Trophoblast cell (in vitro differentiated cells and primary cell): Measurements from ENCODE around the gene DYSF.

Experiments used
- DNase-seq, 2 donors: peaks; one replicate each; pipeline ENCODE4 v3.0.0-alpha.2; 2016
- H2AFZ ChIP-seq: 2 replicates; pipeline ENCODE4 v1.6.1; 2013; ENCODE audit warnings: low read length, moderate library complexity, mild to moderate bottlenecking; ENCODE audit not compliant: insufficient read depth, poor library complexity
- H2AK5ac ChIP-seq: 2 replicates; pipeline ENCODE4 v1.6.1; 2013; ENCODE audit warnings: mild to moderate bottlenecking, low read length
- H2BK120ac ChIP-seq: 2 replicates; pipeline ENCODE4 v1.6.1; 2013; ENCODE audit warnings: low read length, mild to moderate bottlenecking, moderate library complexity; ENCODE audit not compliant: insufficient read depth, poor library complexity
- H2BK12ac ChIP-seq: 2 replicates; pipeline ENCODE4 v1.6.1; 2013; ENCODE audit warnings: mild to moderate bottlenecking, low read length, moderate library complexity
- H2BK5ac ChIP-seq: 2 replicates; pipeline ENCODE4 v1.6.1; 2013; ENCODE audit warnings: low read length, low read depth, moderate library complexity, mild to moderate bottlenecking; ENCODE audit not compliant: poor library complexity
- H3K14ac ChIP-seq: 2 replicates; pipeline ENCODE4 v1.6.1; 2013; ENCODE audit warnings: mild to moderate bottlenecking, low read length
- H3K18ac ChIP-seq: 2 replicates; pipeline ENCODE4 v1.6.1; 2013; ENCODE audit warnings: mild to moderate bottlenecking, low read length
- H3K23ac ChIP-seq: 2 replicates; pipeline ENCODE4 v1.6.1; 2013; ENCODE audit warnings: low read length
- H3K27ac ChIP-seq: 2 replicates; pipeline ENCODE4 v1.5.1; 2013; ENCODE audit warnings: low read depth, mild to moderate bottlenecking, inconsistent platforms, low read length, moderate library complexity
- H3K27me3 ChIP-seq: 2 replicates; pipeline ENCODE4 v1.6.1; 2013; ENCODE audit warnings: inconsistent platforms, mild to moderate bottlenecking, low read length, moderate library complexity; ENCODE audit not compliant: insufficient read depth
- H3K36me3 ChIP-seq, 2 experiments: 1 replicate in 1 of 2; 2 replicates in 1 of 2; pipeline ENCODE4 v1.6.1; 2013; ENCODE audit warnings: low read length in 2 of 2, mild to moderate bottlenecking in 2 of 2, moderate library complexity in 1 of 2; ENCODE audit not compliant: insufficient read depth in 2 of 2, control insufficient read depth in 1 of 2
- H3K4ac ChIP-seq: 2 replicates; pipeline ENCODE4 v1.6.1; 2013; ENCODE audit warnings: low read depth, mild to moderate bottlenecking, low read length, moderate library complexity
- H3K4me1 ChIP-seq, 2 experiments: 1 replicate in 1 of 2; 2 replicates in 1 of 2; pipeline ENCODE4 v1.6.1; 2013; ENCODE audit warnings: low read length in 2 of 2, mild to moderate bottlenecking in 2 of 2, moderate library complexity in 1 of 2; ENCODE audit not compliant: insufficient read depth in 2 of 2, control insufficient read depth in 1 of 2
- H3K4me2 ChIP-seq: 2 replicates; pipeline ENCODE4 v1.6.1; 2013; ENCODE audit warnings: inconsistent platforms, mild to moderate bottlenecking, low read length, moderate library complexity
- H3K4me3 ChIP-seq: 2 replicates; pipeline ENCODE4 v1.5.1; 2013; ENCODE audit warnings: mild to moderate bottlenecking, low read depth, low read length, inconsistent platforms
- H3K79me1 ChIP-seq: one replicate; pipeline ENCODE4 v1.6.1; 2013; ENCODE audit warnings: low read length
- H3K79me2 ChIP-seq: 2 replicates; pipeline ENCODE4 v1.6.1; 2013; ENCODE audit warnings: low read length, mild to moderate bottlenecking; ENCODE audit not compliant: control insufficient read depth, insufficient read depth, poor library complexity
- H3K9ac ChIP-seq: 2 replicates; pipeline ENCODE4 v1.6.1; 2013; ENCODE audit warnings: mild to moderate bottlenecking, low read length
- H3K9me3 ChIP-seq: 2 replicates; pipeline ENCODE4 v1.6.1; 2013; ENCODE audit warnings: low read depth, mild to moderate bottlenecking, control low read depth, inconsistent platforms, low read length; ENCODE audit not compliant: insufficient read depth
- H4K12ac ChIP-seq: 2 replicates; pipeline ENCODE4 v1.6.1; 2013; ENCODE audit warnings: low read depth, mild to moderate bottlenecking, low read length, moderate library complexity
- H4K8ac ChIP-seq: 2 replicates; pipeline ENCODE4 v1.6.1; 2013; ENCODE audit warnings: low read depth, mild to moderate bottlenecking, low read length, moderate library complexity
- H4K91ac ChIP-seq: one replicate; pipeline ENCODE4 v1.6.1; 2013; ENCODE audit warnings: low read depth, mild to moderate bottlenecking, low read length, moderate library complexity
- WGBS: extraction: QIAGEN DNeasy Blood & Tissue Kit; methylation state at CpG from one replicate; pipeline ENCODE4 v1.1.7; 2013; ENCODE audit warnings: missing lambda C conversion rate; ENCODE audit not compliant: insufficient read length, insufficient coverage; ENCODE audit errors: extremely low coverage; 5-methylcytosine and 5-hydroxymethylcytosine counted together

The DYSF gene

DNA sequence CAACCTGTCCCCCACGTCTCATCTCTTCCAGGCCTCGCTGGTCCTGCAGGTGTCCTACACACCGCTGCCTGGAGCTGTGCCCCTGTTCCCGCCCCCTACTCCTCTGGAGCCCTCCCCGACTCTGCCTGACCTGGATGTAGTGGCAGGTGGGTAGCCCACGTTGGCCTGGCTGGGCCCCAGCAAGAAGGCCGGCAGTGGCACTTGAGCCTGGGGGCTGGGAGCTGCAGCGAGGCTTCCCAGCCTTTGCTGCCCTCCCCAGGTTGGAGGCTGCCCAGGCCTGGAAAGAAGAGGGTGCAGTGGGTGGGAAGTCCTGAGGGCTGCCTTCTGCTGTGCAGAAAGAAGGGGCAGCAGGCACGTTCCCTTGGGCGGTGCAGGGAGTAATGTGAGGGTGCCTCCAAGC, 58.4 kb downstream of the DYSF start:
- WGBS: no CpG with 5 or more reads among the region's 10 CpGs
- Histone ChIP-seq H3K27ac (no peak overlapping the region), H3K4me1 (no peaks in the 10 kb centered on the region), H3K14ac (no peak overlapping the region), H3K4me2 (no peak overlapping the region), H4K8ac (no peak overlapping the region), H3K4me3 (no peak overlapping the region), H3K79me1 (no peaks in the 10 kb centered on the region), H2BK5ac (no peak overlapping the region), H3K9me3 (no peaks in the 10 kb centered on the region), H3K18ac (no peak overlapping the region), H3K23ac (no peak overlapping the region), H2BK120ac (no peak overlapping the region), H4K91ac (no peak overlapping the region), H2AFZ (no peak overlapping the region), H3K27me3 (no peaks in the 10 kb centered on the region), H3K36me3 (peaks cover 10 to 14% of the 10 kb centered on the region in 2 experiments), H2BK12ac (no peak overlapping the region), H3K4ac (no peak overlapping the region), H4K12ac (no peak overlapping the region), H2AK5ac (no peak overlapping the region), H3K9ac (no peak overlapping the region), H3K79me2 (no peaks in the 10 kb centered on the region)
- DNase-seq: no peak

DNA sequence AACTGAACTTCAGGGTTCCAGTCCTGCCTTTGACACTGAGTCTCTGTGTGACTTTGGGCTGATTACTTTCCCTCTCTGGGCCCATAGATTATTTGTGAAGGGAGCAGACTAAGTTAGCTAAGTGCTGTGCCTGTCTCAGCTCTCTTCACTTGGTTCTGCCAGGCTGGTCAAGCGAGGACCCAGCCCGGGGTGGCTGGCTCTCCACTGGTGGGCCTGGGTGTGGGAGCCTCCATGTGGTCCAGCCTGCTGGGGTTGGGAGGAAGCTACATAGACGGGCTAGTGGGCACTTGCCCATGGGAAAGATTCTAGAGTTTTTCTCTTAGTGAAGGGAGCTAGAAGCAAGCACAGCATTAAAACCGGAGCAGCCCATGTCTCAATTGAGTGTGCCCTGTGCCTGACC, 59.0 kb downstream of the DYSF start:
- no peak overlapping the region for H4K8ac ChIP-seq
- H3K36me3 ChIP-seq: peaks cover 10 to 14% of the 10 kb centered on the region in 2 experiments
- no peak overlapping the region for H3K4ac ChIP-seq
- H2BK5ac ChIP-seq: no peak overlapping the region
- no CpG with 5 or more reads among the region's 4 CpGs for WGBS
- no peak overlapping the region for H3K9ac ChIP-seq
- H2BK120ac ChIP-seq: no peak overlapping the region
- H3K23ac ChIP-seq: no peak overlapping the region
- no peaks in the 10 kb centered on the region for H3K79me2 ChIP-seq
- no peak overlapping the region for H3K14ac ChIP-seq
- no peaks in the 10 kb centered on the region for H3K4me1 ChIP-seq
- H4K91ac ChIP-seq: no peak overlapping the region
- H2AK5ac ChIP-seq: no peak overlapping the region
- H2AFZ ChIP-seq: no peak overlapping the region
- H3K27me3 ChIP-seq: no peaks in the 10 kb centered on the region
- no peaks in the 10 kb centered on the region for H3K9me3 ChIP-seq
- H3K27ac ChIP-seq: no peak overlapping the region
- no peak overlapping the region for H4K12ac ChIP-seq
- no peak overlapping the region for H3K18ac ChIP-seq
- no peaks in the 10 kb centered on the region for H3K79me1 ChIP-seq
- no peak overlapping the region for H3K4me2 ChIP-seq
- H3K4me3 ChIP-seq: no peak overlapping the region
- no peak overlapping the region for H2BK12ac ChIP-seq
- DNase-seq: no peak

DNA sequence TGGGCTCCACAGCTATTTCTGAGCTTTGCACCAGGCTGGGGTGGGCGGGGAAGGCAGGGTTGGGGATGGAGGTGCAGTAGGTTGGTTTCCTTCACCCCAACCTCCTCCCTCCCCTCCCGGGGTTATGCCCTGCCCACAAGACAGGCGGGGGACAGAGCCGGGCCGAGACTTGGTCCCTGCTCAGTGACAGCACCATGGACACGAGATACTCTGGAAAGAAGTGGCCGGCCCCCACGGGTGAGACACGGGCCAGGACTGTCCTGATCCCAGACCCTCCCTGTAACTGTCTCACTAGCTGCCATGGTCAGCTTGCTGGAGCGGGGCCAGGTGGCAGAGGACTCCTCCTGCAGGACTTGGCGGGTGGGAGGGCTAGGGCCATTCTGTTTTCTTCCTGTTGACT, 59.7 kb downstream of the DYSF start:
- H3K36me3 ChIP-seq: peaks cover 12 to 15% of the 10 kb centered on the region in 2 experiments
- no peak overlapping the region for H2BK12ac ChIP-seq
- H3K18ac ChIP-seq: no peak overlapping the region
- no peaks in the 10 kb centered on the region for H3K79me2 ChIP-seq
- H3K23ac ChIP-seq: no peak overlapping the region
- no peak overlapping the region for H3K27ac ChIP-seq
- no peak overlapping the region for H4K91ac ChIP-seq
- H3K14ac ChIP-seq: no peak overlapping the region
- DNase-seq: no peak
- H3K9ac ChIP-seq: no peak overlapping the region
- H3K4ac ChIP-seq: no peak overlapping the region
- no peak overlapping the region for H2AFZ ChIP-seq
- H3K4me2 ChIP-seq: no peak overlapping the region
- H2AK5ac ChIP-seq: no peak overlapping the region
- no peak overlapping the region for H2BK5ac ChIP-seq
- no peak overlapping the region for H2BK120ac ChIP-seq
- no peak overlapping the region for H4K8ac ChIP-seq
- H3K9me3 ChIP-seq: no peaks in the 10 kb centered on the region
- no CpG with 5 or more reads among the region's 11 CpGs for WGBS
- no peaks in the 10 kb centered on the region for H3K79me1 ChIP-seq
- H4K12ac ChIP-seq: no peak overlapping the region
- H3K4me3 ChIP-seq: no peak overlapping the region
- no peaks in the 10 kb centered on the region for H3K4me1 ChIP-seq
- H3K27me3 ChIP-seq: no peaks in the 10 kb centered on the region

DNA sequence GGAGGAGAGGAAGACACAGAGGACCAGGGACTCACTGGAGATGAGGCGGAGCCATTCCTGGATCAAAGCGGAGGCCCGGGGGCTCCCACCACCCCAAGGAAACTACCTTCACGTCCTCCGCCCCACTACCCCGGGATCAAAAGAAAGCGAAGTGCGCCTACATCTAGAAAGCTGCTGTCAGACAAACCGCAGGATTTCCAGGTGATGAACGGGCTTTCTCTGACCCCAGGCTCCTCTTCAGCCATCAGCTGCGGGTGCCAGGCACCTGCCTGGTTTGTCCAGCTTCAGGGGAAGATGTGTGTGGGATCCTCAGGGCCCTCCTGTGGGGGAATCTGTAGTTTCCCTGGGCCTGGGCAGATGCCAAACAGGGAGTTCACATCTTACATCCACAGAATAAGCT, 60.4 kb downstream of the DYSF start:
- no peak overlapping the region for H4K12ac ChIP-seq
- H2AFZ ChIP-seq: no peak overlapping the region
- H3K79me2 ChIP-seq: no peaks in the 10 kb centered on the region
- no peaks in the 10 kb centered on the region for H3K4me1 ChIP-seq
- no peak overlapping the region for H3K18ac ChIP-seq
- no peaks in the 10 kb centered on the region for H3K79me1 ChIP-seq
- H2AK5ac ChIP-seq: no peak overlapping the region
- no peaks in the 10 kb centered on the region for H3K27me3 ChIP-seq
- no peak overlapping the region for H4K8ac ChIP-seq
- no peak overlapping the region for H2BK5ac ChIP-seq
- H3K9me3 ChIP-seq: no peaks in the 10 kb centered on the region
- H3K9ac ChIP-seq: no peak overlapping the region
- no CpG with 5 or more reads among the region's 11 CpGs for WGBS
- H3K36me3 ChIP-seq: peaks cover 12 to 15% of the 10 kb centered on the region in 2 experiments
- no peak overlapping the region for H4K91ac ChIP-seq
- H3K14ac ChIP-seq: no peak overlapping the region
- no peak overlapping the region for H3K4me3 ChIP-seq
- no peak for DNase-seq
- no peak overlapping the region for H2BK120ac ChIP-seq
- no peak overlapping the region for H2BK12ac ChIP-seq
- H3K4ac ChIP-seq: no peak overlapping the region
- no peak overlapping the region for H3K4me2 ChIP-seq
- H3K27ac ChIP-seq: no peak overlapping the region
- no peak overlapping the region for H3K23ac ChIP-seq
